Measurements from ENCODE around the gene ATOH1. TPM values are rescaled to one million over a fixed set of nuclear protein-coding genes. Genes with fewer than 3 reads are reported as not detected.

ATOH1 gene
- total RNA-seq, 4 donors from 2014 or later, result not detected

DNA sequence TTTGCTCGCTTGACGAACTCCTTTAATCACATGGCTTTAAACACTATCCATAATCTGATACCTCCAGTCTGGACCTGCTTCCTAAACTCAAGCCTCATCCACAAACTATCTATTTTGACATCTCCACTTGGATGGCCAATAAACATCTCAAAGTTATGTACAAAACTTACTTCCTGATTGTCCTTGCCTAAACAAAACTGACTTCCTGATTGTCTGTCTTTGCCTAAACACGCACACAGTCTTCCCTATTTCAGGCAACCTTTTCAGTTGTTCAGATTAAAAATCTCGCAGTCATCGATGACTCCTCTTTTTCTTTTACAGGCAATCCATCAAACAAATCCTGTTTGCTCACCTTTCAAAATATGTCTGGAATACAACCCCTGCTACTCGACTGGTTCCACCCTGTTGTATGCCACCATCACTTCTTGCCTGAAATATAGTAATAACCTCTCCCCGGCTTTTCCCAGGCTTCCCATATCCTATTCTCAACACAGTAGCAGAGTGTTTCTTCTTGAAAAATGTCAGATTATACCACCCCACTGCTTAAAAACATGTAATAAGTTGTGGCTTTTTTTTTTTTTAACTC, 39.0 kb downstream of the ATOH1 start:
- TF ChIP-seq, protein P1, sequence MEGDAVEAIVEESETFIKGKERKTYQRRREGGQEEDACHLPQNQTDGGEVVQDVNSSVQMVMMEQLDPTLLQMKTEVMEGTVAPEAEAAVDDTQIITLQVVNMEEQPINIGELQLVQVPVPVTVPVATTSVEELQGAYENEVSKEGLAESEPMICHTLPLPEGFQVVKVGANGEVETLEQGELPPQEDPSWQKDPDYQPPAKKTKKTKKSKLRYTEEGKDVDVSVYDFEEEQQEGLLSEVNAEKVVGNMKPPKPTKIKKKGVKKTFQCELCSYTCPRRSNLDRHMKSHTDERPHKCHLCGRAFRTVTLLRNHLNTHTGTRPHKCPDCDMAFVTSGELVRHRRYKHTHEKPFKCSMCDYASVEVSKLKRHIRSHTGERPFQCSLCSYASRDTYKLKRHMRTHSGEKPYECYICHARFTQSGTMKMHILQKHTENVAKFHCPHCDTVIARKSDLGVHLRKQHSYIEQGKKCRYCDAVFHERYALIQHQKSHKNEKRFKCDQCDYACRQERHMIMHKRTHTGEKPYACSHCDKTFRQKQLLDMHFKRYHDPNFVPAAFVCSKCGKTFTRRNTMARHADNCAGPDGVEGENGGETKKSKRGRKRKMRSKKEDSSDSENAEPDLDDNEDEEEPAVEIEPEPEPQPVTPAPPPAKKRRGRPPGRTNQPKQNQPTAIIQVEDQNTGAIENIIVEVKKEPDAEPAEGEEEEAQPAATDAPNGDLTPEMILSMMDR (IDR thresholded peaks at IDR 0.05; ENCODE audit: low read depth), result no peak

DNA sequence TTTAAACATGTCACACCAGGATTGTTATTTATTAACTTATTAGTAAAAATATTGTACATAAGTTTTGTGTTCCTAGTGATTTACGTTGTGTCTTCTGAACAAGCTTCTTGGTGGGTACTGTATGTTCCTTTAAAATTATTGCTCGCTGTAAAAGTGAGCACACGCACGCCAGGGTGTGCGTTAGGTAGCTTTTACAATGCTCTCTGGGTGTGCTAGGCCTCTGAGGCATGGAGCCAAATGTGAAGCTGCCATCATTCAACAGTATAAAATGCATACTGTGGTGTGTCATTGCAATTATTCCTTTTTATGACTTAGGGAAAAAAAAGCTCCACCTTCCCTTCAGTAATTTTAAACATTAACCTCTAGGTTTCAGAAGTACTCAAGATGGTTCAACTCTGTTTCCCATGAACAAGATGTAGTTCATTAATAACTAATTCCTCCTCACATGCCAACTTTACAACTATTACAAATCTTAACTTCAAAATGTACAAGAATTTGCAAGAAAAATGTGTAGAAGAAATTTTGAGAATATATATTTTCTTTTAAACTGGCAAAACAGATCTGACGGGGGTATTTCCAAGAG, 42.4 kb downstream of the ATOH1 start:
- TF ChIP-seq, protein P1 (IDR thresholded peaks at IDR 0.05; ENCODE audit: low read depth), result no peak

- TF ChIP-seq, protein P1 (IDR thresholded peaks at IDR 0.05; ENCODE audit: low read depth), result no peak
These were observed 48.2 kb downstream of the ATOH1 start for GRCh38 chr4:93876754-93877153.

- TF ChIP-seq, protein P1 (IDR thresholded peaks at IDR 0.05; ENCODE audit: low read depth), result no peak
These were observed 50.0 kb downstream of the ATOH1 start for GRCh38 chr4:93878566-93878965.

GRCh38 chr4:93879919-93880318, 51.4 kb downstream of the ATOH1 start:
- TF ChIP-seq, protein P1 (IDR thresholded peaks at IDR 0.05; ENCODE audit: low read depth), result no peak

Small RNA genes lying within 50 kb of the gene (small RNA-seq; reads per million reads assigned to genes)
- gene RNA5SP164, result not detected
